Right cardiac atrium (tissue), 5 donors: ENCODE measurements around the gene TSHZ3. TPM values are rescaled to one million over a fixed set of nuclear protein-coding genes. Genes with fewer than 3 reads are reported as not detected.
A peak's percentile ranks its signal among the peaks of the same experiment; 100 is the strongest.

Source experiments
- ATAC-seq, 2 donors: fragments of 200-7000 bp; cut with Tn5 transposase; one replicate each; pipeline versions ENCODE4 v1.8.0 to v1.9.1; 2020; ENCODE audit warnings: moderate library complexity in 2 of 2, mild to moderate bottlenecking in 1 of 2
- DNase-seq, 3 donors: peaks; one replicate each; pipeline ENCODE4 v3.0.0-alpha.2; 2020
- H3K27ac ChIP-seq: one replicate; pipeline ENCODE4 v1.5.1; 2013; ENCODE audit warnings: mild to moderate bottlenecking, low read length, control low read depth, moderate library complexity
- H3K27me3 ChIP-seq: one replicate; pipeline ENCODE4 v1.6.1; 2013; ENCODE audit not compliant: control insufficient read depth, insufficient read depth
- H3K4me1 ChIP-seq: one replicate; pipeline ENCODE4 v1.6.1; 2013; ENCODE audit warnings: low read length; ENCODE audit not compliant: control insufficient read depth, insufficient read depth
- H3K4me3 ChIP-seq: one replicate; pipeline ENCODE4 v1.5.1; 2013; ENCODE audit warnings: low read length, control low read depth
- H3K9me3 ChIP-seq: one replicate; pipeline ENCODE4 v1.6.1; 2013; ENCODE audit warnings: low read length; ENCODE audit not compliant: control insufficient read depth
- WGBS: extraction: QIAGEN DNeasy Blood & Tissue Kit; methylation state at CpG from one replicate; pipeline ENCODE4 v1.1.7; 2013; 5-methylcytosine and 5-hydroxymethylcytosine counted together
- intact Hi-C, 4 donors: fragments of 100-400 bp; cut with DNase I; formaldehyde crosslinking; loops; one replicate each; pipeline versions ENCODE4 v1.11.0 to v1.14.0; 2022 to 2023
- long read RNA-seq, 4 donors: library from polyadenylated mRNA; unstranded; transcript quantifications; one replicate each; pipeline ENCODE4 v2.0.0, GENCODE V29; 2020 to 2021
- polyA plus RNA-seq: library from polyadenylated mRNA; stranded (reverse); fragments of 200-250 nt; gene quantifications from one replicate; pipeline ENCODE4 v1.2.3, GENCODE V29; 2013
- total RNA-seq, 4 donors: library from RNA; stranded (reverse); fragmentation: NEBNext Ultra II Directional; extraction: Animal tissue kit (Norgen Biotek cat#: 25700); gene quantifications; one replicate each; pipeline ENCODE4 v1.2.1, GENCODE V29; 2021
- donor health status: healthy with polysubstance abuse.
- donor health status: DM: no; HTN: yes; CAD: no.
- donor health status: DM: no; HTN: no; CAD: no.
- donor health status: DM: no; HTN: yes; CAD: no; lungs with severe emphysema.
- donor health status: DM: yes; HTN: yes; CAD: no.

Gene TSHZ3, protein sequence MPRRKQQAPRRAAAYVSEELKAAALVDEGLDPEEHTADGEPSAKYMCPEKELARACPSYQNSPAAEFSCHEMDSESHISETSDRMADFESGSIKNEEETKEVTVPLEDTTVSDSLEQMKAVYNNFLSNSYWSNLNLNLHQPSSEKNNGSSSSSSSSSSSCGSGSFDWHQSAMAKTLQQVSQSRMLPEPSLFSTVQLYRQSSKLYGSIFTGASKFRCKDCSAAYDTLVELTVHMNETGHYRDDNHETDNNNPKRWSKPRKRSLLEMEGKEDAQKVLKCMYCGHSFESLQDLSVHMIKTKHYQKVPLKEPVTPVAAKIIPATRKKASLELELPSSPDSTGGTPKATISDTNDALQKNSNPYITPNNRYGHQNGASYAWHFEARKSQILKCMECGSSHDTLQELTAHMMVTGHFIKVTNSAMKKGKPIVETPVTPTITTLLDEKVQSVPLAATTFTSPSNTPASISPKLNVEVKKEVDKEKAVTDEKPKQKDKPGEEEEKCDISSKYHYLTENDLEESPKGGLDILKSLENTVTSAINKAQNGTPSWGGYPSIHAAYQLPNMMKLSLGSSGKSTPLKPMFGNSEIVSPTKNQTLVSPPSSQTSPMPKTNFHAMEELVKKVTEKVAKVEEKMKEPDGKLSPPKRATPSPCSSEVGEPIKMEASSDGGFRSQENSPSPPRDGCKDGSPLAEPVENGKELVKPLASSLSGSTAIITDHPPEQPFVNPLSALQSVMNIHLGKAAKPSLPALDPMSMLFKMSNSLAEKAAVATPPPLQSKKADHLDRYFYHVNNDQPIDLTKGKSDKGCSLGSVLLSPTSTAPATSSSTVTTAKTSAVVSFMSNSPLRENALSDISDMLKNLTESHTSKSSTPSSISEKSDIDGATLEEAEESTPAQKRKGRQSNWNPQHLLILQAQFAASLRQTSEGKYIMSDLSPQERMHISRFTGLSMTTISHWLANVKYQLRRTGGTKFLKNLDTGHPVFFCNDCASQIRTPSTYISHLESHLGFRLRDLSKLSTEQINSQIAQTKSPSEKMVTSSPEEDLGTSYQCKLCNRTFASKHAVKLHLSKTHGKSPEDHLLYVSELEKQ
- 1 to 10 TPM; 3.6 to 7.0 (median 4.5) TPM for total RNA-seq
- 1.5 TPM for polyA plus RNA-seq
- long read RNA-seq, donor 1, full-length matches to known transcripts, result 2 of 12 reads
- long read RNA-seq, donor 1, partial matches to known transcripts, result 0 of 12 reads
- long read RNA-seq, donor 1, other reads (novel, unspliced or antisense), result 10 of 12 reads
- long read RNA-seq, donor 2, full-length matches to known transcripts, result 1 of 3 reads
- long read RNA-seq, donor 2, partial matches to known transcripts, result 0 of 3 reads
- long read RNA-seq, donor 2, other reads (novel, unspliced or antisense), result 2 of 3 reads
- long read RNA-seq, donor 3, partial matches to known transcripts, result 0 of 14 reads
- long read RNA-seq, donor 3, other reads (novel, unspliced or antisense), result 14 of 14 reads
- long read RNA-seq, donor 4, partial matches to known transcripts, result 0 of 6 reads
- long read RNA-seq, donor 4, other reads (novel, unspliced or antisense), result 6 of 6 reads

DNA sequence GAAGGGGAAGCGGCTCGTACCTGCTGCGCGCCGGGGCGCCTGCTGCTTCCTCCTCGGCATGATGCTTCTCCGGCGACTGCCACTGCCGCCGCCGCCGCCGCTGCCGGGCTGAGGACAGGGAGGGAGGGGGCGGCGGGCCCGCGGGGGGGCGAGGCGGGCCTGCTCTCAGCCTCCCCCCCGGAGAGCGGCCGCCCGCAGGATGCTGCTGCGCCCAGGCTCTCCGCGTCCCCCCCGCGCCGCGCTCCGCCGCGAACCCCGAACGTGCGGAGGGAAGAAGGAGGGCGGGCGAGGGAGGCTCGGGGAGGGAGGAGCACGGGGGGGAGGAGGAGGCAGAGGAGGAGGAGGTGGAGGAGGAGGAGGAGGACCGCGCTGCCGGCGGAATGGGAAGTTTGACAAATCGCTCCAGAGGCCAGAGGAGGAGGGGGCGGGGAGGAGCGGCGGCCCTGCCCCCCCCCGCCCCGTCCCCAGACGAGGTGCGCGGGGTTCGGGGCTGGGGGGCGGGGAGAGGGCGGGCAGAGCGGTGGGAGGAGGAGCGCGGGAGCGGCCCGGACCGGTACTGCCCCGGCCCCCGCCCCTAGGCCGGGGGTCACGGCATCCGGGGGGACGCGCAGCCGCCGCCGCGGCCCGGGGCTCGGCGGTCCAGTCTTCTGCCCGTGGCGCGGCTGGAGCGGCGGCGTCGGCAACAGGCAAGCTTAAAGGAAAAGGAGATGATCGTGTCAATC, at the start of gene TSHZ3:
Gene TSHZ3, minus strand, starts transcription at position 277 of the 722 bp plus-strand sequence. Its CDS starts 217 bp downstream, at position 60.
- H3K27ac ChIP-seq, result peak within 1 kb of the TSS; percentile 78
- 1% methylated on average over 86 of the region's 86 CpGs for WGBS
- peaks cover 2% of the 10 kb centered on the region for H3K4me1 ChIP-seq
- H3K4me3 ChIP-seq, result peak within 1 kb of the TSS; percentile 98
- DNase-seq, result peak; percentile 86 to 95 (median 93)
- no peaks in the 10 kb centered on the region for H3K9me3 ChIP-seq
- intact Hi-C loops, result no loop called here
- peak; percentile 86 to 90 for ATAC-seq
- H3K27me3 ChIP-seq, result no peaks in the 10 kb centered on the region

DNA sequence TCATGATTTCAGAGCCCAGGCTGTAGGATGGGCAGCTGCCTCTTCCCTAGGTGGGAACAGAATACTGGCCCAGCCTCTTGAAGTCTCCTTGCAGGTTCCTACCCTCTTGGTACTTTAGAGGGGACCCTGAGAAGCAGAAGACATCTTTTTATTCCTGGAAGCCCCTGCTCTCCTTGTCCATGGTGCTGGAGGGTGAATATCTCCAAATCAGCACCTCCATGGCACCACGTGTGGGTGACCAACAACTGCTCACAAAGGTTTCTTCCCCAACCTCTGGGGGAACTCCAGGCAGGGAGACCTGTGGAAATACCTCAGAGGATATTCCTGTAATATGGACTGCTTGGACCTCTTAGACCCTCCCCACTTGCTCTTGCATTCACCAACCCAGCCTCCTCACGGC, 48.1 kb upstream of the TSHZ3 start:
- 72% methylated on average over 2 of the region's 2 CpGs for WGBS
- H3K4me3 ChIP-seq, result no peak overlapping the region
- H3K27me3 ChIP-seq, result no peaks in the 10 kb centered on the region
- no peak overlapping the region for H3K27ac ChIP-seq
- H3K4me1 ChIP-seq, result no peaks in the 10 kb centered on the region
- ATAC-seq, result no peak
- DNase-seq, result no peak
- intact Hi-C loops, result loop anchor here in 1 of 4 donors (10.0 kb wide), 1 partner anchor 147 kb away; no protein-coding TSS in a partner anchor
- no peaks in the 10 kb centered on the region for H3K9me3 ChIP-seq

DNA sequence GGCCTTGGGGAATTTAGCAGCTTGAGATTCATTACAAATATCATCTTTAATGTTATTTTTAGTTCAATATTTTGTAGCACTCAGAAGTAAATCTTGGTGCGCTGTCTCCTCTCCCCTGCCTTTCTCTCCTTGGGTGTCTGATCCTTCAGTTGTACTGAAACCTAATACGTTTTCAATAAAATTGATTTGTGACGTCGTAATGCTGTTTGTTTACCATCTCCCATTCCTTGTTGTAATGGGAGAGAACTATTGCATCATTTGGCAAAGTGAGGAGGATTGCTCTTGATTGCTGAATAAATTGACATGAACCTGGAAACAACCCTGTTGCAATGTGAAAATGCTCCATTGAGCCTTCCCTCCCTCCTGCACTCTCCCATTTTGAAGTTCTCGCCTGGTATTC, 43.2 kb upstream of the TSHZ3 start:
- no peak for ATAC-seq
- no peaks in the 10 kb centered on the region for H3K4me1 ChIP-seq
- no peak overlapping the region for H3K27ac ChIP-seq
- no peaks in the 10 kb centered on the region for H3K27me3 ChIP-seq
- WGBS, result 82% methylated on average over 5 of the region's 5 CpGs
- DNase-seq, result no peak
- H3K4me3 ChIP-seq, result no peak overlapping the region
- H3K9me3 ChIP-seq, result no peaks in the 10 kb centered on the region
- intact Hi-C loops, result loop anchor here in 1 of 4 donors (10.0 kb wide), 1 partner anchor 152 kb away; no protein-coding TSS in a partner anchor

DNA sequence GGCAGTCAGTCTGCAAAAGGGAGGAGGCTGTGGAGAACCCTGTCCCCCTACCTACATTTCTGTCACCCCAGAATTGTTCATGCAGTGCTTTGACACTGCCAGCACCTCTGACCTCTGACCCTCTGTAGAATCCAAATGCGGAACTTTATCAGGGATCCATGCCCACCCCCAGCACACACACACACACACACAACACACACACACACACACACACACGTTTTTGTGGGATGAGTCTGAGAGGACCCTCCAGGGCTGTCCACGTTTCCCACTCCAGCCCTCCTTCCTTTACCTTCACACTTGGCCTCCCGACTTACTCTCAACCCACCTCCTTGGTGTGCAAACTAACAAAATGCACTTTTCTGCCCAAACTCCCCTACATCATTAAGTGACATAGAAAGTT, 42.3 kb upstream of the TSHZ3 start:
- ATAC-seq, result no peak
- Histone ChIP-seq H3K4me1 (no peaks in the 10 kb centered on the region), H3K27me3 (no peaks in the 10 kb centered on the region)

DNA sequence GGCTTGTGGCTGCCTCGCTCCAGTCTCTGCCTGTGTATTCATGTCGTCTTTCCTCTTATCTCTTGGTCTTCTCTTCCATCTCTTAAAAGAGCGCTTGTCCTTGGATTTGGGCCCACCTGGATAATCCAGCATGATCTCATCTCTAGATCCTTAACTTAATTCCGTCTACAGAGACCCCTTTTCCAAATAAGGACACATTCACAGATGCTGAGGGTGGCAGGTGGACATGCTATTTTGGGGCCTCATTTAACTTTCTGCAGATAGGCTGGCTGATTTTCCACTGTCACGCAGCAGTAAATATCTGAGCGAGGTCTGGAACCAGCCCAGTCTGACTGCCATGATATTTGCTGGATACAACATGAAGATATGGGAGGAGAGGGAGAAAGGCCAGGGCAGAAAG, 41.5 kb upstream of the TSHZ3 start:
- Histone ChIP-seq H3K9me3 (no peaks in the 10 kb centered on the region), H3K4me3 (no peak overlapping the region), H3K27me3 (no peaks in the 10 kb centered on the region), H3K27ac (no peak overlapping the region), H3K4me1 (no peaks in the 10 kb centered on the region)
- DNase-seq (no peak), ATAC-seq (no peak)
- intact Hi-C loops, result loop anchor here in 1 of 4 donors (10.0 kb wide), 1 partner anchor 154 kb away; no protein-coding TSS in a partner anchor
- WGBS, result 84% methylated on average over 6 of the region's 6 CpGs

More for the DNA sequence above, 42.3 kb upstream of the TSHZ3 start:
- no peak for DNase-seq
- no peaks in the 10 kb centered on the region for H3K9me3 ChIP-seq
- intact Hi-C loops, result loop anchor here in 1 of 4 donors (10.0 kb wide), 1 partner anchor 153 kb away; no protein-coding TSS in a partner anchor
- H3K27ac ChIP-seq, result no peak overlapping the region
- no peak overlapping the region for H3K4me3 ChIP-seq
- WGBS, result 75% methylated on average over 4 of the region's 4 CpGs

DNA sequence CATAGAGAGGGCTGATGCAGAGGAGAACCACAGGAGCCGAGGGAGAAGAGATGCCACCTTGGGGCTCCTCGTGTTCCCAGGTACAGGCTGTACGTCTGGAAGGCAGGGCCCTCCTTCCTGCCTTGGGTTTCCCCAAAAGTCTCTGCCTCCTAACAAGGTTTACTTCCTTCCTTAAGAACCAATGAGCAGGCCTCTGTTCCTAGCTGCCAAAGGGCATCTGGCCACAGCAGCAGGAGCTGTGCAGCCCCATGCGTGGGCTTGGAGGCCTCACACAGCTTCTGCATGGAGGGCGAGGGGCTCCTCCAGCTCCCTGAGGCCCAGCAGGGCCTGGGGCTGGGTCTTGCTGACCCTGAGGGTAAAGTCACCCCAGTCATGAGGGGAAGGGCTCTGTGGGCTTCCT, 40.6 kb upstream of the TSHZ3 start:
- Histone ChIP-seq H3K9me3 (no peaks in the 10 kb centered on the region), H3K4me1 (no peaks in the 10 kb centered on the region), H3K27me3 (no peaks in the 10 kb centered on the region), H3K27ac (no peak overlapping the region), H3K4me3 (no peak overlapping the region)
- ATAC-seq (no peak), DNase-seq (no peak)
- intact Hi-C loops, result loop anchor here in 1 of 4 donors (10.0 kb wide), 1 partner anchor 155 kb away; no protein-coding TSS in a partner anchor
- 87% methylated on average over 5 of the region's 5 CpGs for WGBS

DNA sequence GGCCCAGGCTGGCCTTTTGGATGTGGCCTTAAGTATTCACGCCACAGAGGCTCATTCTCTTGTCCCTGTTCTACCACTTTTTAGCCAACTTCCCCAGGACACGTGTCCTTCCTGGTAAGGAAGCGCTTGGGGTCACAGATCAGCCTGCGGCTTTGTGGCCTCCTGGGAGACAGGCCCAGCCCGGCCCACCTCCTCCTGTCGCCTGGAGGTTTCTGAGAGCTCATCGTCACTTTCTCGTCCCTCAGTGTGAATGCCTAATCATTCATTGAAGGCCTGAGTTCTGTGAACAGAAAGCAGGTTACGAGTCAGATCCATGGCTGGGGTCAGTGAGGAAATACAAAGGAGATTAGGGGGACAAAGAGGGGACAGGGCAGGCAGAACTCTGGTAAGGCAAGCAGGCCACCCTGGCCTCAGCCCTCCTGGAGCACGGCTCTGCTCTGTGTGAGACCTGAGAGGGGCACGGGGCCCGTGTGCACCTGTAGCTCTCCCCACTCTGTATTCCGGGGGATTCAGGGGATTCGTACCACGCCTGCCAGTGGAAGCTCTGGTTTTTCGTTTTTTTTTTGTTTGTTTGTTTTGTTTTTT, 38.6 kb upstream of the TSHZ3 start:
- ATAC-seq, result no peak
- H3K9me3 ChIP-seq, result no peaks in the 10 kb centered on the region

DNA sequence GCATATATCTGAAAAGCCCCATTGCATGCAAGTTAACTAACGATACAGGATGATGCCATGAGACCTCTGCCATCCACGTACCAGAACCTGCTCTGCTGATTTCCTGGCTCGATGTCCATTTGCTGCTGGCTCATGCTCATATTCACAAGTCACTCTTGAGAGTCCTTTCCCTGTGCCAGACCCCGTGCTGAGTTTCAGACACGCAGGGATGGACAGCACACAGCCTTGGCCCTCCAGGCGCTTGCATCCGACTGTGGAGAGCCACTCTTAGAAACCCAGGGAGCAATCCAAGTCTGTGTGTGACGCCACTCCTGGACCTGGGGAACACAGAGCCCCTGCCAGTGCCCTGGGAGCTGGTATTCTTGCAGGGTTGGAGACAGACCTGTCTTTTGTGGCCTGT, 37.6 kb upstream of the TSHZ3 start:
- intact Hi-C loops, result no loop called here
- Histone ChIP-seq H3K27ac (no peak overlapping the region), H3K4me1 (no peaks in the 10 kb centered on the region), H3K4me3 (no peak overlapping the region), H3K27me3 (no peaks in the 10 kb centered on the region), H3K9me3 (no peaks in the 10 kb centered on the region)
- 83% methylated on average over 8 of the region's 8 CpGs for WGBS
- ATAC-seq, result no peak
- DNase-seq, result no peak

More for the DNA sequence above, 38.6 kb upstream of the TSHZ3 start:
- no peak for DNase-seq
- Histone ChIP-seq H3K27me3 (no peaks in the 10 kb centered on the region), H3K4me1 (no peaks in the 10 kb centered on the region), H3K27ac (no peak overlapping the region), H3K4me3 (no peak overlapping the region)
- 75% methylated on average over 16 of the region's 16 CpGs for WGBS
- intact Hi-C loops, result no loop called here

DNA sequence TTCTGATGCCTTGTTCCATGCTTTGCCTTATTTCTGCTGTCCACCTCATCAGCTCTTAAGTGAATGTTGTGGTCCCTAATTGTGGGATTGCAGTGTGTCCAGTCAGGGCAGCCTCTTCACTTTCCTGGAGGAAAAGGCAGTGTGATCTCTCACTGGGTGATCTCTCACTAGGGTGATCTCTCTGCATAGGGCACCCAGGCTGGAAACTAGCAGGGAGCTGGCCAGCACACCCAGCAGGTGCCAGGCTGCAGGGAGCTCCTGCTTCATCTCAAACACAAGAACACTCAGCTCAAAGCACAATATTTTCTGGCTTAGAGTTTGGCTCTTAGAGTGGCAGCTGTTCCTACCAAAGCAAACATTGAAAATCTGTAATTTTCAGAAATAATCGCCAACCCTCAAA, 36.5 kb upstream of the TSHZ3 start:
- intact Hi-C loops, result no loop called here
- no peak overlapping the region for H3K27ac ChIP-seq
- ATAC-seq (no peak), DNase-seq (no peak)
- no peak overlapping the region for H3K4me3 ChIP-seq
- H3K9me3 ChIP-seq, result no peaks in the 10 kb centered on the region
- no peaks in the 10 kb centered on the region for H3K27me3 ChIP-seq
- H3K4me1 ChIP-seq, result no peaks in the 10 kb centered on the region
- 51% methylated on average over 1 of the region's 1 CpG for WGBS
